Cardiac septum (tissue), 1 donor: ENCODE data around the gene NPTN. TPM values are rescaled to one million over a fixed set of nuclear protein-coding genes. Genes with fewer than 3 reads are reported as not detected.

Experiments used
- DNase-seq: peaks from one replicate; pipeline ENCODE4 v3.0.0-alpha.2; 2020; ENCODE audit warnings: low spot score
- intact Hi-C: fragments of 100-400 bp; cut with DNase I; formaldehyde crosslinking; loops from one replicate; pipeline ENCODE4 v1.14.0; 2022
- total RNA-seq: library from RNA; stranded (reverse); fragmentation: NEBNext Ultra II Directional; extraction: Animal tissue kit (Norgen Biotek cat#: 25700); gene quantifications from one replicate; pipeline ENCODE4 v1.2.1, GENCODE V29; 2021
- donor health status: DM: no; HTN: no; CAD: no.

NPTN gene
- total RNA-seq, 1 donor from 2014 or later, result 175 TPM

DNA sequence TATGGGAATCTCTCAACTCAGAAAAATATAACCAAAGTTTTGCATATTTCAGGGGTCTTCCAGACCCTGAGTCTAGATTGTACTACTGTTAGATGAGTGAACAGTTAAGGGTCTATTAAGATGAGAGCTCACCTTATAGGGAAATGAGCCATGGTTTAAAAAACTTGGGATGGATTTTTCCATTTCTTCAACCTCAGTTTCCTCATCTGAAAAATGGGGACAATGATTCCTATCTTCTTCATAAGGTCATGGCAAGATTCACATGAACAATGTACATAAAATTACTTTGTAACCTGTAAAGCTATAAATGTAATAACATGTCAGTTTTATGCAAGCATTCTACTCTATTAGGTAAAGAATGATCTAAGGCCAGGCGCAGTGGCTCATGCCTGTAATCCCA lies 28.7 kb downstream of the NPTN start:
- intact Hi-C loops, result no loop called here
- no peak for DNase-seq

DNA sequence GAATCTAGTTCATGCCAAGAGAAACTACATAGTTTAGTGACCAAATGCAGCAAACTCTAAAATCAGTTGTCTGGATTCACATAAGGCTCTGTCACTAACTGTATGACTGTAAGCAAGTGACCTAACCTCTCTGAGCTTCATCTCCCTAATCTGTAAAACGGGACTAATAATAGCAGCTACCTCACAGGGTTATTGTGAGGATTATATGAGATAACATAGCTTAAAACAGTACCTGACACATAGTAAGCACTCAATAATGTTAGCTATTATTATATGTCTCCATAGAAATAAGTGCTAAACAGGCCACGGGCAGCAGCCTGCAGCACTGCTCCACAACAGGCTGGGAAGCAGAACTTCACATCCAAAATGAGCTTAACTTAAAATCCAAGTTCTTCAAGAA lies 30.2 kb downstream of the NPTN start:
- intact Hi-C loops, result no loop called here
- no peak for DNase-seq

DNA sequence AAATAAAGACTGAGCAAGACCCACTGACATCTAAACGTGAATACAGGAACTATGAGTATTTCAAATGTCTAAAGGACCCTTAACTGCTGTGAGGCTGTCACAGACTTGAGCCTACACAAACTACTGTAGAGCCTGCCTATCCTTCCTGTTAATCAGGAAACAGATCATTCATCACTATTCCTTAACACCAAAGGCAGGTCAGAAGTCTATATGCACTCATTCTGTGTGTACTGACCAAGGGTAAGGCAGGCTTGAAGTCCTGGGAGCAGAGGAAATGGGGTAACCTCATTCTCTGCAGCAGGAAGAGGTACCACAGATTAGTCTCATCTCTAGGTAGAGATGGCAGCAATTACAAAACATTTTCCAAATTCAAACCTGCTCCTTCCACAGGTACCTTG lies 30.7 kb downstream of the NPTN start:
- DNase-seq, result no peak
- intact Hi-C loops, result no loop called here

DNA sequence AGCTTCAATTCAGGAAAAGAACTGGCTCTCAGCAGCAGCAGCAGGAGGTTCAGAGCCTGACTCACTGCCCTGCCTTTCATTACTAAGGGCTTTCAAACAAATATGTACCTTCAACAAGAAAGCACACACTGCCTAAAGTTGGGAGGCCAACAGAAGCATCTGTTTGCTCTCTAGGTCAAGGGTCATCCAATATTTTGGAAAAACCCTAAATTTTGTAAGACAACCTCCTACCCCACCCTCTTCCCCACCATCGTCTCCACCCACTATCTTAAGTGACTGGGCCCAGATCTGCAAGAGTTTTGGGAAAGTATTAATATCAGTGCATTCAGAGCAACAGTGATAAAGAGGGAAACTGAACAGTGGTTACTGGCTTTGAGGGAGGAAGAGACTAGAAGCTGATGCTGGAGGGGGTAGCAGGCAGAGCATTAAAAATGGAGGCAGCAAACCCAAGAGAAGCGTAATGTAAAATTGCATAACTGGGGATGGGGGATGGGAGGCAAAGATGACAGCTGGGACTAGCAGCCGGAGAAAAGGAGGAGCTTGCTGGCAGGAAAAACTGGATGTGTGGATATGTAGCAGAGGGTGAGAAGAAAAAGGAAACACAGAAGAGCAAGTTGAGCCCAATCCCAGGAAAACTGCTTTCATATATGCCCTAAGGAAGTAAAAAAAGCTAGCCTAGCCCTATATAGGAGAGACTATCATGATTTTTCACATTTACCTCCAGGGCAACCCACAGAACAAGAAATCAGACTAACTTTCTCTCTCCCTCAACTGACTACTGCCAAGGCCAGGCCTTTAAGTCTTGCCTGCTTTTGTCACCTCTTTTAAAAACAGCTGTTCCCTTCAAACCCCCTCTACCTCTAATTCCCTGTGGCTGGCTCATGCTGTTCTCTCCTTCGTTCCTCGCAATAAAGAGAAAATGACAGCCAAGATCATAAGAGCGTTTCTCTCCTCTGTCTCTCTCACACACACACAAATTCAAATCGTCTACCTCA lies 31.4 kb downstream of the NPTN start:
- intact Hi-C loops, result no loop called here
- DNase-seq, result no peak

DNA sequence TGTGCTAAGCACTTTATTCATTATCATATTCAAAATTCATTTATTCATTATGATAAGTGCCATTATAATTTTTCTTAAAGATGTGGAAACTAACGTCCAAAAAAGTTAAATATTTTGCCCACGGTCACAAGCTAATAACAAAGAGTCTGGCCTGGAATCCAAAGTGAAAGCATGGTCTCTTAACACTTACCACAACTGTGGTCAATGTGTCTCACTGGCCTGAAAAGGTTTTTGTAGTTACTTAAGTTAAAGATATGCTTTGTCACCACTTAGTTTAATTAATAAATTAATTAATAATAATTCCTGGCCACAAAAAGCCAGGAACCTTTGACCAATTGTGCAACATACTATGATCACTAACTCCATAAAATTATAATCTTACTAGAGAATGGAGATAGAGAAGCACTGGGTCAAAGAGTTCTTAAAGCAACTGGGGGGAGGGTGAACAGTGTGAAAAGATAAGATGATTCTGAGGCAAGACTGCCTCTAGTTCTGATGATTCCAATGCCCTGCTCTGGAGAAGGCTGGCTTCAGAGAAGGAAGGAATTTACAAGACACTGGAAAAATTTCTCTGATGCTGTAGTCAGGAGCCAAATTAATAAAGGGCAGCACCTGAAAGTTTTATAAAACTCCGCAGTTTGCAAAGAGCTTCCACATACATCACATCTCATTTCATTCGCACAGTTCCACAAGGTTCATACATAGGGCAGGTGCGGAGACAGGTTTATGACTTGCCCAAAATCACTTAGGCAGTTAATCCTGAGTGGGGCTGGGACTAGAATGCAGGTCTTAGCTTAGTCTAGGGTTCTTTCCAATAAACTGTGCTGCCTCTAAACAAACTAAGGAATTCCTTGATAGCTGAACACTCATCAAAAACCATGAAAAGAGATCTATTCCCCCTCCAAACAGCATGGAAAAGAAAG lies 32.5 kb downstream of the NPTN start:
- DNase-seq, result no peak
- intact Hi-C loops, result no loop called here

DNA sequence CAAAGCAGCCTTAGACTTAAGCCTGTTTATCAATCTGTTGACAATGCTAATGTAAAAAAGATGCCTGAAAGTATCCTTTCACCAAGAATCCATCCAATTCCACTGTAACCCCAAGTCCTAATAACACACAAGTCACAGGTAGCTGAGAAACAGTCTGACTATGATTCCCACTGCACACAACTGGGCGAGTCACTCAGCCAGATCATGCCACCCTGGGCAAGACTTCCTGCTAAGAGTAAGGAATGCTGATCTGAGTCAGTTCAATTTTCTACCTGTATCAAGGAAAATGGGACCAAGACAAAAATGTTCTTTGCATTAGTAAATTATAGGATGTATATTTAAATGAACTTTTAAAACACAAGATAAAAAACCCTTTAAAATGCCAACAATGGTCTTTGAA lies 33.3 kb downstream of the NPTN start:
- intact Hi-C loops, result no loop called here
- no peak for DNase-seq

DNA sequence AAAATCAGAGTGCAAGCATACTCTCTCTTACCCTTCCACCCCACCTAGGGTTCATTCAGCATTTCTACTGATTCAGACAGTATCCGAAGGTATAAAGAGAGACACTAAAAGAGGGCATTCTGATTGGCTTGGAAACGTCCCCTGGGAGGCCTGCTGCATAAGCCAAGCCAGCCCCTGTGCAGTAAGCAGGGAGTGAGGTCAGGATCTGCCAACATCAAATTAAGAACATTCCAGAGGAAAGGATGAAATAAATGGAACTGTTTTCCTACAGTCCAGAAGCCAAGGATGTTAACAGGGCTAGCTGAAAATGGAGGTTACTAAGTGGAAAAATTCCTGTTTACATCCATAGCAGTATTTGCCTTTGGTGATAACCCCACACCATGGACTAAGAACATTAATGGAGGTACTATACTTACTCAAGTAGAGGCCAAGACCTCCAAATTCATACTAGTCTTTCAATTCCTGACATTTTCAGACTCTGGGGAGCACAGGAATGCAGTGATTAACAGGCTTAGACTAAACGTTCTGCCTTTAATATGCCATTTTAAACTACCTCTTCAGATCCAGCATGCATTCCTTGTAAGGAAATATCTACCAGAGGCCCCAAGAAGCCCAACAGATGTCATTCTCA lies 34.5 kb downstream of the NPTN start:
- intact Hi-C loops, result no loop called here
- DNase-seq, result no peak

DNA sequence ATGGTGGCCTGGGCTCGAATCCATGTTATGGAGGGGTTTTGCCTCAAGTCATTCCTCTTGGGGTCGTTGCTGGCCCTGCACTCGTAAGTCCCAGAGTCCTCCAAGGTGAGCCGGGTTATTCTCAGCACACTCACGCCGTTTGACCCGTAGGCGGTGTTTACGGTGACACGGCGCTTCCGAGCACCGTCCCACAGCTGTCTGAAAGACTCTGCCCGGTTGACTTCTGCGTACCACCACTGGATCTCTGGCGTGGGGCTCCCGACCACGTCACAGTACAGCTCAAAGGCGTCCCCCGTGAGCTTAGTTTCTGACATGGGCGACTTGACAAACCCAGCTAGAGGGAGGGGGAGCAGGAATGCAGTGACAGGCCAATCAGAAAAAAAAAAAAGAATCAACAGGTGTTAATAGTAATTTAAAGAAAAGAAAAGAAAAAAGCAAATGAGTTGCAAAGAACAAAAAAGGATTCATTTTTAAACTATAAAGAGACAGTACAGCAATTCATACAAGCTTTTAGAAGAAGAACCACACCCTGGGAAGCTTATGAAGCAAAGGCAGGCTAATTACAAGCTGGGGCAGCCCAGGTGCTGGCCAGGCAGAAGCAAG lies 36.1 kb downstream of the NPTN start:
- intact Hi-C loops, result loop anchor here (2.0 kb wide), 1 partner anchor 36 kb away; the partner anchor contains the start of gene NPTN
- no peak for DNase-seq

DNA sequence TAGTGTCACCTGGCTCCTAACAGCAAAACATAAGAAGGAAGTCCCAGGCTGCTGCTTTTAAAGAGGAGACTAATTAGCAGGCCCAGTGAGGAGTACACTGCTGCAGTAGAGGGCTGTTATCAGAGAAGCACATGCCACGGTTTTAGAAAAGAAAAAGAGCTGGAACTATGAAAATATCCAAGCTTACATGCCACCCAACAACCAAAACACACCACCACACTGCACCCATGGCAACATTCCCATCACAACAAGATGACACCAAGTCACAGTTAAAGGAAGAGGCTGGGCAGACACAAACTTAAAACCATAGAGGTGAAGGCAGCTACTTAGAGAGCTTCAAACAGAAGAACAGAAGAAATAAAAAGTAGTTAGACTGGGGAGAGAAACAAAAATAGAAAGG lies 37.0 kb downstream of the NPTN start:
- intact Hi-C loops, result loop anchor here (2.0 kb wide), 1 partner anchor 37 kb away; the partner anchor contains the start of gene NPTN
- DNase-seq, result no peak

DNA sequence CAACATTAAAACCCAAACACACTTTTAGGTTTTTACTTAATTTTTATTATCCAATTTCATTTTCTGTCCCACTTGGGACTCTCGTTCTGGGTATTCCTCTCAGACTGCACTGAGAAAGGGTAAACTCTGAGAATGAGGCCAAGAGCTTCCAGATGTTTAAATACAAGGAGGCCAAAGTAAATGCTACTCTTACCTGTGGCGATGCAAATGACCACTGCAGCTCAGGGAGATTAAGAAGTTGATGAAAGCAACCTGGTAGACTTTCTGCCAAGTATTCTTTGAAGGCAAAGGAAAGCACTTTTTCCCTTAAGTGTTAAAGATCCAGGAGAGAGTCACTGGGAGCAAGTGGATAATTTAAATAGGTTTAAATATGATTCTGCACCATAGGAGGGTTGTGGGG lies 39.1 kb downstream of the NPTN start:
- intact Hi-C loops, result no loop called here
- DNase-seq, result no peak

DNA sequence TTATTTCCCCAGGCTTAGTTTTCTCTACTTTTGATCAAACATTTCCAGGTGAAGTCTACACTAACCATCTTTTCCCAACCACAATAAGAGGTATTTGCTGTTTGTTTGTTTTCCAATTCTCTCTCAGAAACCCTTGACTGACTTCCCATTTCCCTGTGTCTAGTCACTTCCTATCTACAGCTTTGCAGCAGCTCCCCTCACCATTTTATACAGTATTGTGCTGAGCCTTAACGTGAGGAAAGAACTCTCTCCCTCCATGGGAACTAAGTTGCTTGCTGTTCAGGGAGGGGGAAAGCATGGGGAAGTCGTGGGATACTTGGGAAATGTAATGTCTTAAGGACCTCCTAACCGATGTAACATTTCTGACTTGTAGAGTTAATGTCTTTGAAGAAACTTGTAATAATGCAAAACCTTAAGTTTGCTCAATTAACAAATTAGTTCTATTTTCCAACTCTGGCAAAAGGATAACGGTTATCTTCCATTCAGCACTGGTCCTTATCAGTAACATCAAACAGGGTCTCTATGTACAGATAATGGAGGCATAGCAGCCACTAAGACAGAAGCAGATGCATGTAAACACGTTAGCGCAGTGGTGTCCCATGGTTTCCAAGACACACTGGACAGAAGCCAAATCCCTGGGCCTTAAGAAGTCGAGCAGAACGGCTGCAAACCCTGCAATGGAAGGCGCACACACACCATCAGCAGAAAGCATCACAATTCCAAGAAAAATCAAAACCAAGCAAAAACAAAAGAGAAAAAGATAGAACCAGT lies 39.7 kb downstream of the NPTN start:
- intact Hi-C loops, result no loop called here
- DNase-seq, result no peak

DNA sequence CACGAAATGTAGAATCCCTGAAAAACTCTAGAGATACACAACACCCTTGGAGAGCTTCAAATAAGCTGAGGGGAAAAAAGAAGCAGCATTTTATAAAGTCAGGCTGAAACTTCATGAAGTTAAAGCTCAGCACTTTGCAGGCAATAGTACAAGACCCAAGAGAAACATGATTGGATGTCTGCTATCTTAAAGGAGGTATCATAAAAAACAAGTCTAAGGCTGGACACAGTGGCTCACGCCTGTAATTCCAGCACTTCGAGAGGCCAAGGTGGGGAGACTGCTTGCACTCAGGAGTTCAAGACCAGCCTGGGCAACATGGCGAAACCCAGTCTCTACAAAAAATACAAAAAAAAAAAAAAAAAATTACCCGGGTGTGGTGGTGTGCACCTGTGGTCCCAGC lies 42.9 kb downstream of the NPTN start:
- intact Hi-C loops, result no loop called here
- DNase-seq, result no peak

DNA sequence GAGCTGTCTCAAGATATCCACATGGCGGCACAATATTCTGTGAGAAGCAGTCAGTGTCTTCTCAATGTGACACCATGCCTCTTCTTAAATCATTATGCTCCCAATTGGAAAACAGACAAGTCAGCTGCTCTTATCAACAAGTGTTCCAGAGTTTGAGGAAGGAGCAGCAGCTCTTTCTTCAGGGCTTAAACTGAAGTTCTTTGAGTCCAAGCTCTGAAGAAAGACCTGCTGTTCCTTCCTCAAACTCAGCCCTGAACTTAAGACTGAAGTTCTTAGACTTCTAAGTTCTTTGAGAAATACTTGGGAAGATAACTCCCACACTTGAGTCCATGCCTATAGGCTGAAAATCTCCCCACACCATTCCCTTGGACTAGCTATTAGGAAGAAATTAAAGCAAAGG lies 43.4 kb downstream of the NPTN start:
- DNase-seq, result no peak
- intact Hi-C loops, result no loop called here

DNA sequence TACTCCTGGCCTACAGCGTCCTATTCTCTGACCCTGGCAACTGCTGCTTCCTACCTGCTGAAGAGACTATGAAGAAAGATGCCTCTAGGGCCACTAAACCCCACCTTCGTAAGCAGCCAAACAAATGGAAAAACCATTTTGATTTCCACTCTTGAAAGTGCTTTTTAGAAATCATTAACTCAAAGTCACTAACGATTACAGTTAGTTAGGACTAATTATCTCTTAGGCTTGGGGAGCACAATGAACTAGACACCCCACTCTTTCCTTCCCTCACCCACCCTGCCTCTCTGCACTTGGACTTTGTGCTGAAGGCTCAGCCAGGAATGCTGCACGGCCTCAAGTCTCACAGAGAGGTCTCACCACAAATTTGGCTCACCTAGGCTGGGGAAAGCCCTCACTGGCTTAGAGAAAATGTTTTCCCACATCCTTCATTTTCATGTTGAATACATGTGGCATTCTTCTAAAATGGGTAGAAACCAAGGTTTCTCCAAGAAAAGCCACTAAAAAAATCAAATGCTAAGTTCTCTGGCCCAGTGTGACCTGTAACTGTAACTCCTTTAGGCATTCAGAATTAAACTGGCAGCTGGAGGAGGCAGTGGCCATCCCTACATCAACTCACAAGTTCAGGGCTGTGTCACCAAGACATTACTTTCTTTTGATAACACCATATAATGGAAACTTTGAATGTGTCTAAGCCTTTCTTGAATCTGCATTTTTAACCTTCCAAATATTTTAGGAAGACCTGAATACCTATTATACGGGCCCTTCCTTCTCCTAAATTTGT lies 47.1 kb downstream of the NPTN start:
- intact Hi-C loops, result no loop called here
- no peak for DNase-seq

DNA sequence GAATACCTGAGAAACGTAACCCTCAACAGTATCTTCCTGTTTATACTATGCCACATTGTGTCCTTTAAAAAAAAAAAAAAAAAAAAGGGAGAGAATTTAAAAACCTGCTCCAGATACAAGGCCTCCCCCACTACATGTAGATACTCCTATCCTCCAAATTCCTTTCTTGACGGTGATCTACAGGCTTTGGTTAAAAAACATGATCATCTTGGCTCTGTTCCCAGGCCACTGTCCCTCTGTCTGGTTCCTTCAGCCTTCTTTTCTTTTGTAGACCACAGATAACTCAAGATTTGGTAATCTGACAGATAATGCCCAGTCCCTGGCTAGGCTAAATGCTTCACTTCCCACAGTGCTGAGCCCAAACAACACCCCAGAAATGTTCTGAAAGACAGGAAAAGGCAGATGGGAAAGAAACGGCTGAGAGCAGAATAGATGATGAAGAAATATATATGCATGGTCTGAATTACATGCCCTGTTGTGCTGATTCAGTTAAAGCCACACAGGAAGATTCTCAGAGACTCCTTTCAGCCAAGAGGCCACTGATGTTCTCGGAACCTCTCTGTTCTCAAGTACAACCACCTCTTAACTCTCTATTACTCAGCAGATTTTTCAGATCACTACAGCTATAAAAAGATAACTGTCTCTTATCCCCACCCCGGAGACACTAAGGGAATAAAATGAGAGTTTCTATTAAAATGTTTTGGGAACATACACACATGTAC lies 48.3 kb downstream of the NPTN start:
- no peak for DNase-seq
- intact Hi-C loops, result no loop called here

DNA sequence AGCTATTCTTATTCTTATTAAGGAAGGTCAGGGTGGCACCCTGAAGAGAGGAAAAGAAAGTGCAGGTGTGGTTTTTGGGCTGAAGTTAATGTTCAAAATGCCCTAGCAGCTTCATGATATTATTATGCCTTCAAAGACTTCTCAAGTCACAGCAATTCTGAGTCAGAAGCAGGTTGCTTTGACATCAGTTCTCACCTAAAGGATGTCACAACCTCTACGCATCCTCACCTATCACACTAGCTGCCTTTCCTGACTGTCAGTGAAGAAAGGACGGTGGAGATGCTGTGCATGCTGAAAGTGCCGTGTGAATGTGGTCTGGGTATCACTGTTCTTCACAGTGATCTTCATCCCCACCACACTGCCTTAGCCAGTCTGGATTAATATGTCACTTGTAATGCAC lies 49.6 kb downstream of the NPTN start:
- DNase-seq, result no peak
- intact Hi-C loops, result no loop called here

DNA sequence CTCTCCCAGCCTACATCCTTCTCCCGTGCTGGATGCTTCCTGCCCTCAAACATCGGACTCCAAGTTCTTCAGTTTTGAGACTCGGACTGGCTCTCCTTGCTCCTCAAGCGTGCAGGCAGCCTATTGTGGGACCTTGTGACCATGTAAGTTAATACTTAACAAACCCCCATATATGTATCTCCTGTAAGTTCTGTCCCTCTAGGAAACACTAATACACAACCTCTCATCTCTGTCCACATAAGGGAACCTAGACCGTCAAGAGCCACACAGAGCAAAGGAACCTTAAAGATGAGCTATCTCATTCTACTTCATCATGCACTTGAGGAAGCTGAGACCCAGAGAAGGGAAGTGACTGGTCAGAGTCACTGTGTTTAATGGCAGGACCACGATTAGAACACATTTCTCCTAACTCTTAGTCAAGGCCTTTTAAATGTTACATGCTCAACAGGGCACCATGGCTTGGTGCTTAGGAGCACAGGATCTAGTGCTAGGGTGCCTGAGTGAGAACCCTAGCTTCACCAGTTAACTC lies 50.3 kb downstream of the NPTN start:
- no peak for DNase-seq
- intact Hi-C loops, result no loop called here
